Vagina (tissue), 2 donors: ENCODE results near the gene ZNF605.
"Not testable (repeated sequence)": the region's sequence is repeated elsewhere in the genome, so short reads cannot be mapped to it uniquely, and the experiment has no call there.

ENCODE experiments used
- CTCF ChIP-seq, 3 experiments: fragments of 450-650 bp in 2 of 3; fragments of 200-600 bp in 1 of 3; sonication (generic) in 1 of 3; IDR thresholded peaks; one replicate each; pipeline ENCODE4 v1.5.1; 2017 to 2019; ENCODE audit warnings: antibody characterized with exemption in 3 of 3, mild to moderate bottlenecking in 2 of 3, moderate library complexity in 2 of 3
- POLR2A ChIP-seq, 2 donors: fragments of 450-650 bp; IDR thresholded peaks; one replicate each; pipeline ENCODE4 v1.6.1; 2017; ENCODE audit warnings: antibody characterized with exemption in 2 of 2, mild to moderate bottlenecking in 2 of 2, moderate library complexity in 2 of 2
- POLR2AphosphoS5 ChIP-seq, 2 donors: sonication (generic); formaldehyde crosslinking; IDR thresholded peaks; one replicate each; pipeline ENCODE4 v1.9.0; 2017; ENCODE audit warnings: antibody characterized with exemption in 2 of 2, mild to moderate bottlenecking in 2 of 2, low read depth in 1 of 2; ENCODE audit not compliant: insufficient read depth in 1 of 2

GRCh38 chr12:132976870-132977269 lies 20.8 kb upstream of the ZNF605 start:
- TF ChIP-seq CTCF (IDR thresholded peaks at IDR 0.05); POLR2A (IDR thresholded peaks at IDR 0.05); POLR2AphosphoS5 (IDR thresholded peaks at IDR 0.05; ENCODE audit: insufficient read depth in 1 of 2, low read depth in 1 of 2): not testable (repeated sequence)
